T-helper 2 cell (primary cell): ENCODE data around the gene GLIS1.

Source experiments
- DNase-seq, 5 experiments: peaks; one replicate each; pipeline versions ENCODE4 v3.0.0 to v3.0.0-alpha.2; 2012 to 2022

GLIS1 gene

DNA sequence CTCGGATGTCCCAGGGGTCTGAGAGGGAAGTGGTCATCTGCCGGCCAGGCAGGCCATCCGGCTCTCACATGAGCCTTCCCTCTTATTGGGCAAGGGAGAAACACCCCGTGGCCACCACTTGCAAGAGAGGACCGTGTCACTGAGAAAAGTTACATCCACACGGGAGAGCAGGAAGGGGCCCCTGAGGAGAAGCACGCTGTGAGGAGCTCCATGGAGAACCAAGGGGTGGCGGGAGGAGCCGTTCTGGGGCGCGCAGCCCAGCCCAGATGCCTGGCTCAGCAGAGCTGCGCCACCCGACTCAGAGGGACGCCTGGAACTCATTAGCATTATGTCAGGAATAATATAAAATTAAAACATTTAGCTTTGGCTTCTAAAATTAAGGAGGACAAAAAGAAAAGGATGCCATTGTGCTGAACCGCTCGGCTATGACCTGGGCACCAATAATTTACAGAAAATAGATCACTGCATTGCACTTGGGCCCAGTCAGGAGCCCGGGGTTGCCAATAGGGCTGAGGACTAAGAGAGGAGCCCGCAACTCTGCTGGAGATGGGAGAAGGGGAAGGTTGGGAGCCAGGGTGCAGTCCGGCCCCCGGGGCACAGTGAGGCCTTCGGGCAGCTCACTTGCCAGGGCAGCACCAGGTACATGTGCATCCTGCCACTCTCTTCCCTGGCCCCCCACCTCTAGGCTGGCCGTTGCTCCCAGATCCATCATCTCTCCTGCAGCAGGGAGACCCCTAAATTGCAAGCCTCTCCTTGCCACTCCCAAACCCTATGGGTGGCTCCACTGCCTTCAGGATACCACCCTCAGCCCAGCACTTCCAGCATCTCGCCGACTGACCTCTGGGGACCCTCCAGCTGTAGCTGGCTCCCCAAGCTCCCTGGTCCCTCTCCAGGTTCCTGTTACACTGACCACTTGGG lies 194.9 kb downstream of the GLIS1 start:
- DNase-seq, result no peak

DNA sequence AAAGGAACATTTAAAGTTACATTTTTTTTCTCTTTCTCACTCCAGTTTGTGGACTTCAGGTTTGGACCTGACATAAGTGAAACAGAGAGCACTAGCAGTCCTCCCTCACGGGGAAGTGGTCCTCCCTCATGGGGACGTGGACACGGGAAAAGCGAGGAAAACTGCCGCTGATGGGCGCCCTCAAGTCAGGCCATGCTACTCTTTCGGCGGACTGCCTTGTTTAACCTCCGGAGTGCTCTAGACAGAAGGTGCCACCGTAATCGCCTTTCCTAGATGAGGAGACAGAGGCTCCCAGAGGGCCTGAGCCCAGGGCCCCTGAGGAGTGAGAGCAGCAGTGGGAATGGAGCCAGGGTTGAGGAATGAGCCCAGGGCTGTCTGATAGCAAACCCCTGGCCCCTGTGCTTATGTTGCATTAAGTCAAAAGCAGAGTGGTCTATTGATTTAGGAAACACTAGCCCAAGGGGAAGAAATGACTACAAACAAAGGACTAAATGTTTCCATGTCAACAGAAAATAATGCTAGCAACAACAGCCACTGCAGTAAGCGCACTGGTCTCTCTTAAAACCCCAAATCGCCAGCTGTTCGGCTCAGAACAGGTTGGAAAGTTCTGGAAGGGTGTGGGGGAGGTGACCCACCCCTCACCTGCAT lies 195.7 kb downstream of the GLIS1 start:
- DNase-seq, result no peak

DNA sequence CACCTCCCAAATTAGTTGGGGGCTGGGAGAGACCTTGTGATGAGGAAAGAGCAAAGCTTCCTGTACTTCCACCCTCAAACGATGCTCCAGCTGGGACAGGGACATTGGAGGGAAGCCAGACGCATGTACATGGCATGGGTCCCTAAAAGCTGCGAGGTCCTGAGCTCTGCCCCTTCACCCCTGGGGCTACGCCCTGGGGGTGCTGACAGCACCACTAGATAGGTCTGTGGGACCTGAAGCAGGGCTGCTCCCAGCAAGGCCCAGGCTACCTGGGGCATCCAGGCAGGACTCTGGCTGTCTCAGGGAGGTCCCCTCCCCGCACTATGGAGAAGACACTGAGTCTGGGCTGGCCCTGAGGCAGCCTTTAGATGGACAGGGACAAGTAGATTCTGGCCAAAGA lies 196.4 kb downstream of the GLIS1 start:
- no peak for DNase-seq

DNA sequence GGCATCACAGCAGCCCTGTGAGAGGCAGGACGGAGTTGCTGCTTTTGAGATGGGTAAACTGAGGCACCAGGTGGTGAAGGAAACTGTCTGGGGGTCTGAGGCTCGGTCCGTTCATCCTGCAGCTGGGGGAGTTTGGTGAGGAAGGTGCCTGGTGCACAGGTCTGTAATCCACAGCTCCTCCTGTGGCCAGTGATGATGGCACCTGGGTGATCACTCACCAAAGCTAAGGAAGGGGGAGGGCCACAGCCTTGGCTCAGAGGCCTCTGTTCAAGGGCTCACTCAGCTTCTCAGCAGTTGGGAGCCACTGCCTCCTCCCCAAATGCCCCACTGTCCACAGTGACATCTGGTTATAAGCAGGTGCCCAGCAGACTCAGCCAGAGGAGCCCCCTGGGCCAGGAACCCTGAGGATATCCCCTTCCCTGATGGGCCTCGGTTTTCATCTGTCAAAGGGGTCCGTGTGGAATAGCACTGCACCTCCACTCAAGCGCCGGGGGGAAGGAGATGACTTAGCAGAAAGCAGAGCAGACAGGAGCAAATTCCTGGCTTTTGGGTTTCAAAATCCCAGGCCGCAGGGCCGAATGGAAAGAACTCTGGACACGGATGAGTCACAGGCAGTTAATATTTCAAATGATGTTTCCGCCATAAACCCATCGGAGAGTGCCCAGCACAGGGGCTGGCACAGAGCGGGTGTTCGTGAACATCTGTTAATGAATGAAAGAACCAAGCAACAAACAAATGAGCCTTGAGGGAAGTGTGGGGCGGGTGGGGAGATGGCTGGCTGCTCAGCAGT lies 197.0 kb downstream of the GLIS1 start:
- peak in 1 of 5 experiments; percentile 13 for DNase-seq

DNA sequence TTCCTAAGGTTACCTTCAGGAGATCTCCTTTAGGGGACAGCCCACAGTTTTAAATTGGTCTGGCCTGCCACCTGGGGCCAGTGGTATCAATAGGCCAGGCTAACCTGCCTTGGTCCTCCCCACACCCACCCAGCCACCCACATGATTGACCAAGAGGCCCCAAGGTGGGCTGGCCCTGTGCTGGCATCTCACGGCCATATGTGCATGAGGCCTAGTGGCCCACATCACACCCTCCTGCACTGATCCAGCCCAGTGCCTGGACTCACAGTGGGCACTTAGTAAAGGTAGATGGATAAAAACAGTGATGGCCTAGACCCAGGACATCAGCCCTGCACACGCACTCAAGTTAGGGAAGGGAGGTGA lies 197.7 kb downstream of the GLIS1 start:
- DNase-seq, result no peak

DNA sequence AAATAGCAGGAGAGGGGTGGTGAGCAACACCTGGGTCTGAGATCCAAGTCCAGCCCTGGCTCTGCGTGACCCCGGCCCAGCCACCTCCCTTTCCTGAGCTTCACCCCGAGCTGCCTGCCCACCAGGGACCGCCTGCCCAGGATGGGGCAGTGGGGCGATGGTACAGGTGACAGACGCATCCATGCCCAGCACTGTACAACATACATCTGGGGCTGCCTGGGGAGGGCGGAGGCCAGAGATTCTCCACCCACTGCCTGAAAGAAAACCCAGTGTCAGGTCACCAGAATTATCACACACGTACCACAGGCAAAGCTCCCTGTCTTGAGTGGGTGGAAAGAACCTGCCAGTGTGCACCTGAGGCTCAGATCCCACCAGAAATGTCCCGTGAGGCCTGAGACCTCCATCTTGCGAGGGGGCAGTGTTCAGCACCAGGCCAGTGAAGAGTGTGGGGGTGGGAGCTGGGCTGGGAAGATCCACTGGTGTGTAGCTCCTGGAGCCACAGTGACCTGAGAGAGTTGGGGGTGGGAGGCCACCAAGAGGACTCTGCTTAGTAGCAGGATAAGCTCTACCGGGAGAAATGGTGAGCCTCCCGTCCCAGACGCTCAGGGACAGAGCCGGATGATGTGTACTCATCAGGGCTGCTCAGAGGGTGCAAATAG lies 198.2 kb downstream of the GLIS1 start:
- no peak for DNase-seq

DNA sequence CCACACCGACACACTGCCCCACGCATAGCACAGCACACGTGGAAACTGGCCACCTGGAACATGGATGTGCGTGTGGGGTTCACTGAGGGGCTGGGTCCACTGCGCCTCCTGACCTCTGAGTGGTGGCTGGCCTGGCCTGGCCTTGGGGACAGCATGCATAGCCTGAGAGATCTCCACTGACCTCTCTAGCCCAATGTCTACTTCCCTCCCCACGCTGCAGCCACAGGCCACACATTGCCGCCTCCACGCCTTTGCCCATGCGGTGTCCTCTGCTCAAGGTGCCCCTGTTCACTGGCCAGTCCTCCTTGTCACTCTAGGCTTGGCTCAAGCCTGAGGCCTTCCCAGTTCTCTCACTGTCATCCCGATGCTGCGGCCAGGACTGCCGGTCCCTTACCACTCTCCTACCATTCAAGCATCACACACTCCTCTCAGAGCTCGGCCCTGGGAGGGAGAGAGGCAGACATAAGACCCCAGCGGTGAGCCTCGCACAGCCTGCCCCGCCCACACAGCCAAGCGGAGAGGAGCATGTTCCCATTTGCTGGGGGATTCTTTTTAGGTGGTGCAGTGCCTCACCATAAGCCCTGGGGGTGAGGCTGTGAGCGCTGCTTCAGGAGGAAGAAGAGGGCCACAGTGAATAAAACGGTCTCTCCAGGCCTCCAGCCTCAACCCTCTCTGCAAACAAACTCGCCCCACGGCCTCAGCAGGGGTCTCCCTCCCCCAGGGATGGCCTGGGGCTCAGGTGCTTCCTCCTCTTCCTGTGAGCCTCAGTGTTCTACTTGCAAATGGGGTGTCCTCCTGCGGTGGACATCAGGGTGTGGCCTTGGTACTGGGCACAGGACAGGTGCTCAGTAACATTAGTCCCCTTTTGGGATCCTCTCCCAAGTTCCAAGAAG lies 199.0 kb downstream of the GLIS1 start:
- DNase-seq, result no peak

DNA sequence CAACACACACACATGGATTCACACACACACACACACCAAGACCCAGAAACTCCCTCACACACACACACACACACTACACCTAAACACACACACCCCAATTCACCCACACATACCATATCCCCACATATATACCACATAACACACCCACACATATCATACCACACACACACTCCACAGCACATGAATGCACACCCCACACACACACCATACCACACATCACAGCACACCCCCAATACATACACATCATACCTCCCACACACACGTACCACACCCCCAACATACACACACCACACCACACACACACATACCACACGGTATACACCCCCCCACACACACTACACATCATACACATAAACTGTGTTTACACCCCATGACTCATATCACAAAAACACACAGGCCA lies 199.7 kb downstream of the GLIS1 start:
- no peak for DNase-seq

DNA sequence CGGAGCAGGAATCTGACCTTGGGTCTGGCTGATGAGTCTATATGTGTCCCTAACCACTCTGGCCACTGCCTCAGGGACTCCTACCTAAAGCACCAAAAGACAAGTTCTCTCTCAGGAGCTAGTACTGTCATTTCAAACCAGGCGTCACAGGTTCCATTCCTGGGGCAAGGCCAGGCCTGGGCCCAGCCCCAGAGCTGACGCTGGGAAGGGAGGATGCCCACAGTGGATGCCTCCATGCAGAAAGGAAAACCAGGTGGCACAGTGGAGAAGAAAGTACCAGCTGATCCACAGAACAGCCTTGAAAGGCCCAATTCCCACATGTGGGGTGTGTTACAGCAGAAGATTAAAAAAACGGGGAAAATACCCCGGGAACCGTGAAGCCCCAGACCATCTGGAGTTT lies 202.4 kb downstream of the GLIS1 start:
- no peak for DNase-seq

DNA sequence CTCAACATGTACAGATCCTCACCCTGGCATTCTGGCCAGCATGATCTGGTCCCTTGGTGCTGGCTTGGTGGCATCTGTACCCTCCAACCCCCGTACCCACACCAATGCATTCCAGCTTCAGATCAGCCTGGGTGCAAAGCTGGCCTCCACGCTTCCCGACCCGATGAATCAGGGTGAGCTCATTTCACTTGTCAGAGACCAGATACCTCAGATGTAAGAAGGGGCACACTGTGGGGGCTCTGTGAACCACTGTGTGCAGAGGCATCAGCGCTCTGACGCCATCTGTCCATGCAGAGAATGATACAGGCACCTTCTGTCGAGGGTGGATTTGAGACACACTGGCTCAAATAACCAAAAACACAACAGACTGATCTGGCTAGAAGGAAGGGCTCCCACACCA lies 203.1 kb downstream of the GLIS1 start:
- DNase-seq, result no peak

DNA sequence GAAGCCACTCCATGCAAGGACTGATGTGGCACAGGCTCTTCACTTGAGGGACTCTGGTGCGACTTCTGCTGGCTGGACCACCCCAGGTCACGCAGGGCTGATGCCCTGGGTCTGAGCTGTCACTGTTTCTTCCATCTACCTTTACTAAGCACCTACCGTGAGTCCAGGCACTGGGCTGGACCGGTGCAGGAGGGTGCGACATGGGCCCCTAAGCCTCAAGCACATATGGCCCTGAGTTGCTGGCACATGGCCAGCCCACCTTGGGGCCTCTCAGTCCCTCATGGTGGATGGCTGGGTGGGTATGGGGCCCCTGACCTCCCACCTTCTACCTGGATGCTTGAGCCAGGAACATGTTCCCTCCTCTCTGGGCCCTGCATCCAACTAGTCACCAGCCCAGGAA lies 203.7 kb downstream of the GLIS1 start:
- no peak for DNase-seq

DNA sequence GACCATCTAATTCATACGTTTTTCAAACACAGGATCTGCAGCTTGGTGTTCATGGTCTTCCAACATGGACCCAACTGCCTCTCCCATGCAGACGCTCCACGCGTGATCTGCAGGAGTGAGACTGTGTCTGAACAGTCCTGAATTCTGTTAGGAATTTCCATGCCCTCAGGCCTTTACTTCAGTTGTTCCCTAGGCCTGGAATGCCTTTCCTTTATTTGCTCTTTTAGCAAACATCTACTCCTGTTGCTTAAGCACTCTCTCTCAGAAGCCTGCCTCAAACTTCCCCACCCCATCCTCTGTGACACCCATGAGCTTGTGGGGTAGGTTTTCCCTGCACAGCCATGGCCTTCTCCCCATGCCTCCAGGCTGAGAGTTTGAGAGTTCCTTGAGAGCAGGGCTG lies 206.1 kb downstream of the GLIS1 start:
- DNase-seq, result no peak

DNA sequence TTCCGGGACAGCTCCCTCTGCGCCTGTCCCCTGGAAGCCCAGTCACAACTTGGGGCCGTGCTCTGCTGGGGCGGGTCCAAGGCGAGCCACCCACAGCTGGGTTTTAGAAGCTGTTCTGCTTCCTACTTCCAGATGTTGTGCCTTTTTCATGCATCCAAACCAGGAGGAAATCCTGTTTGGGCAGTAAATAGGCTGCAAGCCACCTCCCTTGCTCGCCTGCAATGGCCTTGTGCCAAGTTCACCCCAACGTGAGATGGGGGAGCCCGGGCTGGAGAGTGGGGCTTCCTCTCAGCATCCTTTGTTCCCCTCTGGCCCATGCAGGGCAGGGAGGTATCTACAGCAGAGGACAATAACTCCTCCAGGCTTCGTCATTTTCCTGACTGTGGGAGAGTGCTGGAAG lies 206.6 kb downstream of the GLIS1 start:
- no peak for DNase-seq

DNA sequence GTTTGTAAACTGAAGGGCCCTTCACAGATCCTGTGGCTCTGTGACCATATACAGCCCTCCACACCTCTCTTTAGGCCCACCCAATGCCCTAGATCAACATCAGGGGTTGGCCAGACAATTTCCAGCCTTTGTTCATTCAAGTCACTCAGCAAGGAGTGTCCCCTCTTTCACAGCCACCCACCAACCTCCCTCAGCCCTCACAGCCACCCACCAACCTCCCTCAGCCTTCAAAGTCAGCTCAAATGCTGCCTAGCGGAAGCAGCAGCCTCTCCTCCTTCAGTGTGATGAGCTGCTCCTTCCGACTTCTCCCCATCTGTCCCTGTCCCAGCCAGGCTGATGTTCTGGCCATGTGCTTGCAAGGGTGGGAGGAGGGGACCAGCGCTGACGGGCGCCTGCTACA lies 208.4 kb downstream of the GLIS1 start:
- DNase-seq, result no peak

DNA sequence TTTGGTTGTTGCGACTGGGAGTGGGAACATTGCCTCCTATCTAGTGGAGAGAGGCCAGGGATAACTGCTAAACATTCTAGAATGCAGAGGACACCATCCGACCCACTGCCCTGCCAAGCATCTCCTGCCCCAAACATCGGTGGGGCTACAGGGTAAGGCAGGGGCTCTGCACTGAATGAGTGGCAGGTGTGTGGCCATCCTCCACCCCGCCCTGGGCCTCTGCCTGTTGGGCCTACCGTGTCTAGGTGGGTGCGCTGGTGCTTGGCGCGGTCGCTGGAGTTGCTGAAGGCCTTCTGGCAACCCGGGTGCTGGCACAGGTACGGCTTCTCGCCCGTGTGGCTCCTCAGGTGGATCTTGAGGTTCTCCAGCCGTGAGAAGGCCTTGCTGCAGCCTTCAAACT lies 209.4 kb downstream of the GLIS1 start:
- no peak for DNase-seq

DNA sequence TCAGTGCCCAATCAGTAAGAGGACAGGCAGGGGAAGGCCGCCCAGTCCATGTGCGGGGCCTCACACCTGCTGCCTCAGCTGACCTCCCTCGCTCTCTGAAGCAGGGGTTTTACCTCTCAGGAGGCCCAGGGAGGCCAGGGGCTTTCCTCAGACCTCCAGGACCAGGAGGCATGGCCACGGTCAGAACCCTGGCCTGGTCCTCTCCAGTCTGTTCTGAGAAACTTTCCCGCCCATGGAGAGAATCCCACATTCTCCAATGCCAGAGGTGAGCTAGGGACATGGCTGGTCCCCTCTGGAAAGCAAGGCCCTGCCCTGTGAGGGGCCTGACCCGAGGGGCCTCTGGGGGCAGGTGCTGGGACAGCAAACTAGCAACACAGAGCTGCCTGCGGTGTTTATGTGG lies 211.6 kb downstream of the GLIS1 start:
- no peak for DNase-seq

DNA sequence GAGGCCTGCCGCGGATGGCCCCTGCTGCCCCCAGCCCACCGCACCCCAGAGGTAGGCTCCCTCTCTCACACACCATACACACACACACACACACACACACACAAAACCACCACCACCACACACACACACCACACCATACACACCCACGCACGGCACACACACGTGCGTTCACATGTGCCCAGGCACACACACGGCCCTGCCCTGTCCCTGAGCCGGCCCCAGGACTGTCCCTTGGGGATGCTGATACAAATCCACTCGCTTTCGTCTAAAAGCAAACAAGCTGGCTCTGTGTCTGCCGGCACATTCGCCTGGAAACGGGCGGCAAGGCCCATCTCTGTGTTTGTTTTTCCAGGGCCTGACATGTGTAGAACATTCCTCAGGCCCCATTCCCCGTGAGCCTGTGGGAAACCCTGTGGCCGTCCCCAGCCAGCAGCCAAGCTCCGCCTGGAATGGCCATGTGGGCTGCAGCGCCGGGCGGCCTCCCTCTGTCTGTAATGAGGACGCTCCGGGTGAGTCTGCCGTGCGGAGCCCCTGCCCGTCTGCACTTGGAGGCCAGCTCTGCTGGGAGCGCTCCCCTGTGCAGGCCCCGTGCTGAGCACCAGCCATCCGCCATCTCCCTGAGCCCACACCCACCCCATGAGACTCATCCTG lies 212.4 kb downstream of the GLIS1 start:
- no peak for DNase-seq

DNA sequence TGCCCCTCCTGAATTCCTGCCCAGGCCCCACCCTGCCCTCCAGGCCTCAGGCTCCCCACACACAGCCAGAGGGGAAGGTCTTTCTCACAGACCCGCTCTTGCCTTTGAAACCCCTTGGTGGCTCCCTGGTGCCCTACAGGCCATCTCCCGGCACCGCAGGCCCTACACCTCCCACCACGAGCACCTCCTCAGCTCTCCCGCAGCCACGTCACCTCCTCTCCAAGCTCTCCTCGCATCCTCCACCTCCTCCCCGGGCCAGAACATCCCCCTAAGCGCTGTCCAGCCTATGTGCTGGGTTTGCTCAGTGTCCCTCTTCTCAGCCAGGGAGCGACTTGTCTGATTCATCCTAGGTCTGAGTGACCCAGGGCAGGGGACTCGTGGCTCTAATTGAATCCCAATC lies 213.4 kb downstream of the GLIS1 start:
- no peak for DNase-seq

DNA sequence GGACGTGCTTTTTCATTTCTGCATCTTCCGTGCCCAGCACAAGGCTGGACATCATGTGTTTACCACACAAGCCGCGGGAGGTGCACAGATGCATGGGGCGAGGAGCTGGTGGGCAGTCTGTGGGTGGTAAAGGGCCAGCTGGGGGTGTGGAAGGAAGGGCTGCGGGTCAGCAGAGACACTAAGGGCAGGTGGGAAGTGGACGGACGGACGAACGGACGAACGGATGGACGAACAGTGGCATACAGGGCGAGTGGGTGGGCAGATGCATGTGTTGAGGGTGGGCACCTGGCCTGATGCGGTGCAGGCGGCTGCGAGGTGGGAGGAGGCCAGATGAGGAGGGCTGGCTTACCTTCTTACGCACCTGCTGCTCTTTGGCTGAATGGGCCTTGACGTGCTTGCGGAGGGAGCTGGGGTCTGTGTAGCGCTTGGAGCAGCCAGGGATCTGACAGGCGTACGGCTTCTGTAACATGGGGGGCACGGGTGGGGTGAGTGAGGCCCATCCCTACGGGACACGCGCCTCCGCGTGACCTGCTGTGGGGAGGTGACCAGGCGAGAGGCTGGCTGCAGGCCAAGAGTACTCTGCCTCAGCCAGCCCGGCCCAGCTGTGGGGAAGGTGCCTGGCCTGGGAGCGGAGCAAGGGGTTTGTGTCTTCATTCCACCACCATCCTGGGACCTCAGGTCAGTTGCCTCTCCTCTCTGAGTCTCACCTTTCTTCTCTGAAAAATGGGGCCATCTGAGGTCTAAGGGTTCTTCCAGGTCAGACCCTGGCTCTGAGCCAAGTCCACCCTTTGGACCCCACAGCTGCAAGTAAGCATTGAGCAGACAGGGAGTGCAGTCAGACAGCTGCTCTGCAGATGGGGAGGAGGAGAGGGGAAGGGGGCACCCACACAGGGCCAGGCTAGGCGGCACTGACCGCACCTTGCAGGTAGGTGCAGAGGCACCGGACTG lies 214.3 kb downstream of the GLIS1 start:
- DNase-seq, result no peak

DNA sequence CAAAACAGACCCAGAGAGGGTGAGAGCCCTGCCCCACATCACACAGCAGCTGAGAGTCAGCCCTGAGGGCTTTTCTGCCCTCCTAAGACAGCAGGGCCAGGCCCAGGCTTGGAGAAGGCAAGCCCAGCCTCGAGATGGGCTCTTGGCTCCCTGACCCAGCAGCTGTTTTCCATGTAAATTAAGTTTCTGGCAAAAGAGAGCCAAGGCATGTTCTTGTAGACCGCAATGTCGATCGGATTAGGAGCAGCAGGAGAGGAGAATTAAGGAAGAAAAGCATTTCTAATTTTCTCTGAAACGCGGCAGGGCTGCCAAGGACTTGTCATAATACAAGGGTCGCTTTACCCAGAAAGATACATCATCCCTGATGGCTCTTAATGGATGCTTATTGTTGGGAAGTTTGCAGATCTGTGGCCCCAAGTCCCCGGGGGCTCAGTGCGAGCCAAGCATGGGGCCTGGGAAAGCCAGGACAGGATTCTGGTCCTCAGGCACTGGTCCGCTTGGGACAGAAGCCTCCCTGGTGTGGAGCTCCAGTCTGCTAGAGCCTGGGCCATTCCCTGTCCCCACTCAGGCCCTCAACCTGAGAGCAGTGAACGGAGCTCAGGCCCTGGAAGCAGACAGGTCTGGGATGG lies 216.9 kb downstream of the GLIS1 start:
- DNase-seq, result no peak
